Activated B cell treated with CpG ODN at 0.5 μM for 24 hours (primary cell): Measurements from ENCODE around the gene RAPGEF3. TPM values are rescaled to one million over a fixed set of nuclear protein-coding genes. Genes with fewer than 3 reads are reported as not detected.

Source experiments
- ATAC-seq: fragments of 200-7000 bp; cut with Tn5 transposase; one replicate; pipeline ENCODE4 v1.10.0; 2021; ENCODE audit warnings: low read depth, mild to moderate bottlenecking, moderate library complexity
- CTCF ChIA-PET: fragments of 350-600 bp; sonication (Branson Sonifier 250); formaldehyde crosslinking; loops from one replicate; lab custom pipeline; 2021; ENCODE audit warnings: antibody characterized with exemption; lab: Charles Lee
- POLR2A ChIA-PET: fragments of 350-600 bp; sonication (Branson Sonifier 250); formaldehyde crosslinking; loops from one replicate; lab custom pipeline; 2021; ENCODE audit warnings: antibody characterized with exemption; lab: Charles Lee
- DNase-seq: peaks from one replicate; pipeline ENCODE4 v3.0.0; 2022
- H3K27ac Mint-ChIP-seq: one replicate; pipeline ENCODE4 v1.8.0; 2020; ENCODE audit warnings: mixed read lengths
- H3K27me3 Mint-ChIP-seq: one replicate; pipeline ENCODE4 v1.8.0; 2021; ENCODE audit warnings: mixed read lengths
- H3K36me3 Mint-ChIP-seq: one replicate; pipeline ENCODE4 v1.8.0; 2021; ENCODE audit warnings: low read depth, mixed read lengths
- H3K4me1 Mint-ChIP-seq: one replicate; pipeline ENCODE4 v1.8.0; 2021; ENCODE audit warnings: mixed read lengths
- H3K4me3 Mint-ChIP-seq: one replicate; pipeline ENCODE4 v1.8.0; 2020; ENCODE audit warnings: mild to moderate bottlenecking, mixed read lengths
- H3K9me3 Mint-ChIP-seq: one replicate; pipeline ENCODE4 v1.8.0; 2020; ENCODE audit warnings: mixed read lengths
- CTCF ChIP-seq: fragments of 200-600 bp; IDR thresholded peaks from one replicate; pipeline ENCODE4 v1.8.0; 2022; ENCODE audit warnings: antibody characterized with exemption, mild to moderate bottlenecking
- intact Hi-C: fragments of 100-400 bp; cut with micrococcal nuclease; formaldehyde crosslinking; loops from one replicate; pipeline ENCODE4 v1.15.1; 2024
- total RNA-seq: library from RNA; stranded (reverse); gene quantifications from 2 replicates; pipeline ENCODE4 v1.2.3, GENCODE V29; 2022

Gene RAPGEF3
- total RNA-seq, 1 donor from 2014 or later = 5.0 TPM

- intact Hi-C loops = no loop called here
- Mint-ChIP-seq H3K36me3 (no peaks in the 10 kb centered on the region), H3K4me3 (no peak overlapping the region), H3K27ac (no peak overlapping the region), H3K4me1 (peaks cover 34% of the 10 kb centered on the region), H3K27me3 (no peaks in the 10 kb centered on the region), H3K9me3 (no peaks in the 10 kb centered on the region)
- ChIA-PET POLR2A (interaction anchor here (0.6 to 0.7 kb wide), 2 partner anchors 19 to 26 kb away, joined by 6 read pairs; no protein-coding TSS in a partner anchor), CTCF (no interaction called here)
- ATAC-seq = no peak
- TF ChIP-seq CTCF = no peak
- no peak for DNase-seq
These were observed 29.4 kb downstream of the RAPGEF3 start for GRCh38 chr12:47729233-47729632.

- Mint-ChIP-seq H3K4me3 (no peak overlapping the region), H3K27me3 (no peaks in the 10 kb centered on the region), H3K27ac (peak overlapping the region; percentile 65), H3K9me3 (no peaks in the 10 kb centered on the region), H3K4me1 (peaks cover 37% of the 10 kb centered on the region), H3K36me3 (peaks cover 8% of the 10 kb centered on the region)
- DNase-seq = no peak
- ATAC-seq = peak; percentile 92
- ChIA-PET POLR2A (interaction anchor here (0.6 to 4.3 kb wide), 9 partner anchors 15 to 330 kb away, joined by 3 to 36 read pairs (median 3); partner anchors contain the start of genes RPAP3 and SLC48A1), CTCF (interaction anchor here (1.0 to 8.6 kb wide), 8 partner anchors 11 to 112 kb away, joined by 3 to 91 read pairs (median 4); no protein-coding TSS in a partner anchor)
- no peak for TF ChIP-seq CTCF
- intact Hi-C loops = loop anchor here (1.0 to 2.0 kb wide), 3 partner anchors 11 to 17 kb away; no protein-coding TSS in a partner anchor
These were observed 32.8 kb downstream of the RAPGEF3 start for GRCh38 chr12:47725893-47726292.

GRCh38 chr12:47725091-47725772 is 33.4 kb downstream of the RAPGEF3 start, which contains the start of gene ENDOU:
TSS of gene ENDOU (minus strand) at chr12:47725490. CDS start at chr12:47725413, 77 bp downstream.
- H3K4me1 Mint-ChIP-seq = peaks cover 37% of the 10 kb centered on the region
- TF ChIP-seq CTCF = no peak
- POLR2A ChIA-PET = interaction anchor here (0.5 to 4.3 kb wide), 10 partner anchors 15 to 1460 kb away, joined by 3 to 36 read pairs (median 3); partner anchors contain the start of genes RPAP3 and SLC48A1
- H3K27ac Mint-ChIP-seq = peak within 1 kb of the TSS; percentile 65
- H3K9me3 Mint-ChIP-seq = no peaks in the 10 kb centered on the region
- intact Hi-C loops = no loop called here
- H3K27me3 Mint-ChIP-seq = no peaks in the 10 kb centered on the region
- H3K4me3 Mint-ChIP-seq = no peak within 1 kb of the TSS
- H3K36me3 Mint-ChIP-seq = peaks cover 11% of the 10 kb centered on the region
- CTCF ChIA-PET = interaction anchor here (1.2 to 8.6 kb wide), 7 partner anchors 10 to 113 kb away, joined by 3 to 91 read pairs (median 4); no protein-coding TSS in a partner anchor
- no peak for ATAC-seq
- no peak for DNase-seq

- peaks cover 40% of the 10 kb centered on the region for H3K4me1 Mint-ChIP-seq
These were observed 35.6 kb downstream of the RAPGEF3 start for GRCh38 chr12:47722941-47723631.

More at GRCh38 chr12:47722941-47723631, 35.6 kb downstream of the RAPGEF3 start:
- intact Hi-C loops = no loop called here
- ChIA-PET POLR2A (no interaction called here), CTCF (interaction anchor here (1.2 to 8.6 kb wide), 3 partner anchors 8 to 43 kb away, joined by 4 to 91 read pairs (median 18); no protein-coding TSS in a partner anchor)
- Mint-ChIP-seq H3K36me3 (peaks cover 16% of the 10 kb centered on the region), H3K9me3 (no peaks in the 10 kb centered on the region), H3K27ac (no peak overlapping the region), H3K4me3 (no peak overlapping the region), H3K27me3 (no peaks in the 10 kb centered on the region)
- DNase-seq (no peak), ATAC-seq (no peak)
- TF ChIP-seq CTCF = no peak
